A549 (cell line): Measurements from ENCODE around the gene TAL2. TPM values are rescaled to one million over a fixed set of nuclear protein-coding genes. Genes with fewer than 3 reads are reported as not detected.

Experiments
- ATAC-seq, 2 experiments: fragments of 200-7000 bp in 1 of 2; fragments of >200 bp in 1 of 2; cut with Nextera tagmentation in 1 of 2; cut with Tn5 transposase in 1 of 2; 3 replicates each; pipeline versions ENCODE4 v1.8.0 to v1.9.1; 2018 to 2020; ENCODE audit warnings: mild to moderate bottlenecking in 1 of 2, moderate library complexity in 1 of 2
- CTCF ChIA-PET: fragments of 300-600 bp; sonication (Branson Sonifier 250); formaldehyde crosslinking; extraction: SDS; loops from one replicate; lab custom pipeline; 2021; ENCODE audit warnings: antibody characterized with exemption, inconsistent platforms; lab: Yijun Ruan, JAX
- POLR2A ChIA-PET: fragments of 350-600 bp; formaldehyde crosslinking; extraction: SDS; loops from one replicate; lab custom pipeline; 2021; ENCODE audit warnings: antibody characterized with exemption, inconsistent platforms; lab: Yijun Ruan, JAX
- DNase-seq, 2 experiments: peaks; one replicate each; pipeline versions ENCODE4 v3.0.0 to v3.0.0-alpha.2; 2011 to 2016; ENCODE audit warnings: low read depth in 1 of 2, low spot score in 1 of 2
- FAIRE-seq: peaks from 2 replicates; lab custom pipeline; 2011; peaks lifted over from hg19 to GRCh38; lab: Jason Lieb, UNC
- H3K27ac ChIP-seq, 2 experiments: fragments of >200 bp; sonication (Bioruptor Twin); formaldehyde crosslinking; 3 replicates each; pipeline ENCODE4 v1.5.1; 2016 to 2017
- H3K4me1 ChIP-seq: fragments of >200 bp; sonication (Bioruptor Twin); formaldehyde crosslinking; 3 replicates; pipeline ENCODE4 v1.6.1; 2016
- H3K4me2 ChIP-seq: fragments of >200 bp; sonication (Bioruptor Twin); formaldehyde crosslinking; 3 replicates; pipeline ENCODE4 v1.6.1; 2016
- H3K4me3 ChIP-seq: fragments of >200 bp; sonication (Bioruptor Twin); formaldehyde crosslinking; 3 replicates; pipeline ENCODE4 v1.5.1; 2016
- H3K9me3 ChIP-seq: fragments of >200 bp; sonication (Bioruptor Twin); formaldehyde crosslinking; 3 replicates; pipeline ENCODE4 v1.6.1; 2016
- CBX2 ChIP-seq: fragments of 200-600 bp; sonication (generic); IDR thresholded peaks from 2 replicates; pipeline ENCODE4 v1.6.1; 2016; ENCODE audit warnings: low read depth, mild to moderate bottlenecking, borderline replicate concordance
- CHD2 ChIP-seq: fragments of 150-350 bp; IDR thresholded peaks from 2 replicates; pipeline ENCODE4 v1.6.1; 2014; ENCODE audit warnings: low read length; ENCODE audit not compliant: partially characterized antibody
- CTCF ChIP-seq: fragments of >200 bp; sonication (Bioruptor Twin); formaldehyde crosslinking; IDR thresholded peaks from 3 replicates; pipeline ENCODE4 v1.5.1; 2016
- EP300 ChIP-seq, 2 experiments: fragments of >200 bp; sonication (Bioruptor Twin); formaldehyde crosslinking; IDR thresholded peaks; 2 replicates in 1 of 2; 3 replicates in 1 of 2; pipeline ENCODE4 v1.6.1; 2016 to 2017
- FOSL2 ChIP-seq, 2 experiments: fragments of 450-650 bp in 1 of 2; fragments of >200 bp in 1 of 2; sonication (Bioruptor Twin) in 1 of 2; formaldehyde crosslinking; IDR thresholded peaks; 2 replicates each; pipeline versions ENCODE4 v1.5.0 to v1.6.1; 2016 to 2020; ENCODE audit warnings: mild to moderate bottlenecking in 1 of 2, moderate library complexity in 1 of 2
- HDAC2 ChIP-seq: fragments of 200-600 bp; sonication (generic); IDR thresholded peaks from 2 replicates; pipeline ENCODE4 v1.6.1; 2016
- HMGXB4 ChIP-seq: fragments of 250-450 bp; sonication (Bioruptor Pico); IDR thresholded peaks from 2 replicates; pipeline ENCODE4 v1.5.0; 2021; ENCODE audit warnings: mild to moderate bottlenecking, moderate library complexity, borderline replicate concordance
- HOXB5 ChIP-seq: fragments of 250-450 bp; sonication (Bioruptor Pico); IDR thresholded peaks from 2 replicates; pipeline ENCODE4 v1.5.0; 2020; ENCODE audit warnings: mild to moderate bottlenecking, moderate library complexity
- MAFK ChIP-seq: fragments of 450-650 bp; IDR thresholded peaks from 2 replicates; pipeline ENCODE4 v1.6.1; 2014; ENCODE audit not compliant: partially characterized antibody
- MYC ChIP-seq: IDR thresholded peaks from 2 replicates; pipeline ENCODE4 v1.6.1; 2012; ENCODE audit warnings: mild to moderate bottlenecking, inconsistent platforms, low read length, improper control_type of control experiment, borderline replicate concordance
- NFE2L2 ChIP-seq: fragments of 150-350 bp; conservative IDR thresholded peaks from 2 replicates; pipeline ENCODE4 v1.6.1; 2014; ENCODE audit warnings: low read length
- NR3C1 ChIP-seq: fragments of >200 bp; sonication (Bioruptor Twin); formaldehyde crosslinking; IDR thresholded peaks from 3 replicates; pipeline ENCODE4 v1.6.1; 2017
- PBX3 ChIP-seq: IDR thresholded peaks from 2 replicates; pipeline ENCODE4 v1.6.1; 2012
- PHF8 ChIP-seq: fragments of 200-600 bp; sonication (generic); IDR thresholded peaks from 2 replicates; pipeline ENCODE4 v1.6.1; 2016; ENCODE audit warnings: low read depth, mild to moderate bottlenecking, antibody characterized with exemption, moderate library complexity, borderline replicate concordance
- POLR2A ChIP-seq: IDR thresholded peaks from 2 replicates; pipeline ENCODE4 v1.6.1; 2012; ENCODE audit warnings: mild to moderate bottlenecking, low read length
- RFX5 ChIP-seq: fragments of 450-650 bp; IDR thresholded peaks from 2 replicates; pipeline ENCODE4 v1.7.1; 2014; ENCODE audit warnings: antibody characterized with exemption, mild to moderate bottlenecking, moderate library complexity
- RNF2 ChIP-seq: fragments of 200-600 bp; sonication (generic); IDR thresholded peaks from 2 replicates; pipeline ENCODE4 v1.6.1; 2016; ENCODE audit warnings: low read depth, mild to moderate bottlenecking, antibody characterized with exemption, moderate library complexity, borderline replicate concordance
- TFCP2L1 ChIP-seq: fragments of 250-450 bp; sonication (Bioruptor Pico); IDR thresholded peaks from 2 replicates; pipeline ENCODE4 v1.5.0; 2021; ENCODE audit warnings: mild to moderate bottlenecking
- TP53 ChIP-seq: fragments of 250-450 bp; sonication (Bioruptor Pico); IDR thresholded peaks from 2 replicates; pipeline ENCODE4 v1.5.0; 2021; ENCODE audit warnings: mild to moderate bottlenecking, moderate library complexity
- WGBS: methylation state at CpG from one replicate; pipeline ENCODE4 v1.1.6; 2017; ENCODE audit errors: missing lambda C conversion rate; 5-methylcytosine and 5-hydroxymethylcytosine counted together
- polyA plus RNA-seq, 4 experiments: library from polyadenylated mRNA; depleted of rRNA in 3 of 4; stranded (reverse); fragments of >200 nt; fragmentation: RNase III in 1 of 4; extraction: RNeasy Plus Mini Kit Qiagen cat#74134 plus additional on column Dnase treatment in 1 of 4; gene quantifications; 2 replicates in 3 of 4; 3 replicates in 1 of 4; pipeline ENCODE4 v1.2.3, GENCODE V29; 2011 to 2017
- TF ChIP-seq, protein P1 (sequence below): fragments of 150-350 bp; IDR thresholded peaks from 2 replicates; pipeline ENCODE4 v1.6.1; 2014; ENCODE audit warnings: low read depth, mild to moderate bottlenecking, low read length
- TF ChIP-seq, protein P2 (sequence below): fragments of >200 bp; sonication (Bioruptor Twin); formaldehyde crosslinking; IDR thresholded peaks from 2 replicates; pipeline ENCODE4 v1.6.1; 2016

The TAL2 gene
- polyA plus RNA-seq, 2 of the 4 experiments (the other 2 are of a cell fraction), result 0.13 to 0.15 TPM

GRCh38 chr9:105670315-105670714 is 8.1 kb downstream of the TAL2 start:
- H3K27ac ChIP-seq, result no peak overlapping the region
- CTCF ChIA-PET, result interaction anchor here (1.1 kb wide), 1 partner anchor 13 kb away, joined by 4 read pairs; no protein-coding TSS in a partner anchor
- POLR2A ChIA-PET, result no interaction called here
- H3K4me2 ChIP-seq, result no peak overlapping the region
- no peaks in the 10 kb centered on the region for H3K9me3 ChIP-seq
- 45% methylated on average over 3 of the region's 3 CpGs for WGBS
- DNase-seq, result no peak
- H3K4me1 ChIP-seq, result no peaks in the 10 kb centered on the region
- no peak for TF ChIP-seq HDAC2
- no peak for TF ChIP-seq NFE2L2
- TF ChIP-seq HOXB5 (CRISPR knock-in tag), result no peak
- TF ChIP-seq FOSL2 (IDR thresholded peaks at IDR 0.05), result no peak
- TF ChIP-seq FOSL2 (CRISPR knock-in tag; IDR thresholded peaks at IDR 0.05), result no peak
- no peak for FAIRE-seq
- H3K4me3 ChIP-seq, result no peak overlapping the region
- no peak for ATAC-seq

GRCh38 chr9:105670775-105671174 is 8.5 kb downstream of the TAL2 start:
- WGBS, result 54% methylated on average over 3 of the region's 3 CpGs
- Histone ChIP-seq H3K4me3 (no peak overlapping the region), H3K4me2 (no peak overlapping the region), H3K4me1 (no peaks in the 10 kb centered on the region), H3K9me3 (no peaks in the 10 kb centered on the region), H3K27ac (no peak overlapping the region)
- TF ChIP-seq POLR2A, result no peak
- TF ChIP-seq CTCF, result no peak
- TF ChIP-seq PHF8, result no peak
- TF ChIP-seq HMGXB4 (CRISPR knock-in tag), result no peak
- no peak for TF ChIP-seq PBX3
- no peak for TF ChIP-seq RNF2
- no peak for TF ChIP-seq TP53 (CRISPR knock-in tag)
- no peak for TF ChIP-seq NR3C1
- TF ChIP-seq CBX2, result no peak
- no peak for TF ChIP-seq TFCP2L1 (CRISPR knock-in tag)
- TF ChIP-seq NFE2L2, result no peak
- no peak for TF ChIP-seq RFX5
- TF ChIP-seq CHD2, result no peak
- TF ChIP-seq, protein P1, sequence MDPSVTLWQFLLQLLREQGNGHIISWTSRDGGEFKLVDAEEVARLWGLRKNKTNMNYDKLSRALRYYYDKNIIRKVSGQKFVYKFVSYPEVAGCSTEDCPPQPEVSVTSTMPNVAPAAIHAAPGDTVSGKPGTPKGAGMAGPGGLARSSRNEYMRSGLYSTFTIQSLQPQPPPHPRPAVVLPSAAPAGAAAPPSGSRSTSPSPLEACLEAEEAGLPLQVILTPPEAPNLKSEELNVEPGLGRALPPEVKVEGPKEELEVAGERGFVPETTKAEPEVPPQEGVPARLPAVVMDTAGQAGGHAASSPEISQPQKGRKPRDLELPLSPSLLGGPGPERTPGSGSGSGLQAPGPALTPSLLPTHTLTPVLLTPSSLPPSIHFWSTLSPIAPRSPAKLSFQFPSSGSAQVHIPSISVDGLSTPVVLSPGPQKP, result no peak
- FAIRE-seq (no peak), ATAC-seq (no peak), DNase-seq (no peak)
- POLR2A ChIA-PET, result no interaction called here
- CTCF ChIA-PET, result interaction anchor here (1.1 kb wide), 1 partner anchor 14 kb away, joined by 4 read pairs; no protein-coding TSS in a partner anchor

DNA sequence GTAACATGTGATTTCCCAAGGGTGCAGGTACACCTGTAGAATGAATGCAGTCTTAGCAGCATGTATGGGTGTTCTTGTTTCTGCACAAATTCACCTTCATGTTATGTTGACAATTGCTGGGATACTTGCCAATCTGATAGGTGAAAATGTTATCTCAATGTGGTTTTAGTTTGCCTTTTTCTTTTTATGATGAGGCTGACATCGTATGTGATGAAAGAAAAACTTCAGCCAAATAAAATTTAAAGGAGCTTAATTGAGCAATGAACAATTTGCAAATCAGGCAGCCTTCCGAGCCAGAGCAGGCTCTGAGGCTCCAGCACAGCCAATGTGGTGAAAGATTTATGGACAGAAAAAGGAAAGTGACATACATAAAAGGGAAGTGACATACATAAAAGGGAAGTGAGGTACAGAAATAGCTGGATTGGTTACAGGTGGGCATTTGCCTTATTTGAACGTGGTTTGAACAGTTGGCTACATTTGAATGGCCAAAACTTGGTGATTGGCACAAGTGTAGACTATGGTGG is 10.5 kb downstream of the TAL2 start:
- FAIRE-seq, result no peak
- Histone ChIP-seq H3K4me1 (no peaks in the 10 kb centered on the region), H3K9me3 (no peaks in the 10 kb centered on the region), H3K4me3 (no peak overlapping the region), H3K4me2 (no peak overlapping the region)
- ChIA-PET POLR2A (no interaction called here), CTCF (no interaction called here)
- no peak for DNase-seq
- WGBS, result 33% methylated on average over 3 of the region's 3 CpGs
- TF ChIP-seq, protein P2, sequence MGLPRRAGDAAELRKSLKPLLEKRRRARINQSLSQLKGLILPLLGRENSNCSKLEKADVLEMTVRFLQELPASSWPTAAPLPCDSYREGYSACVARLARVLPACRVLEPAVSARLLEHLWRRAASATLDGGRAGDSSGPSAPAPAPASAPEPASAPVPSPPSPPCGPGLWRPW, result no peak
- TF ChIP-seq MYC, result no peak
- TF ChIP-seq MAFK, result no peak
- TF ChIP-seq, protein P1, result no peak
- TF ChIP-seq EP300 (IDR thresholded peaks at IDR 0.05), result no peak
- TF ChIP-seq, all 56 proteins: peak for 0
- no peak for ATAC-seq
- H3K27ac ChIP-seq, result no peak overlapping the region
